Right atrium auricular region (tissue), 2 donors: ENCODE data around the gene VAMP8. TPM values are rescaled to one million over a fixed set of nuclear protein-coding genes. Genes with fewer than 3 reads are reported as not detected.

Experiments
- DNase-seq: peaks from one replicate; pipeline ENCODE4 v3.0.0-alpha.2; 2019; ENCODE audit warnings: low spot score
- H3K27ac ChIP-seq, 2 donors: fragments of 200-600 bp; sonication (generic); 1 replicate in 1 of 2; 2 replicates in 1 of 2; pipeline ENCODE4 v1.5.1; 2016 to 2019
- H3K27me3 ChIP-seq, 2 donors: fragments of 200-600 bp; sonication (generic); one replicate each; pipeline versions ENCODE4 v1.5.1 to v1.6.0; 2017 to 2019
- H3K36me3 ChIP-seq: fragments of 200-600 bp; sonication (generic); one replicate; pipeline ENCODE4 v1.5.1; 2016
- H3K4me1 ChIP-seq, 2 donors: fragments of 200-600 bp; sonication (generic); one replicate each; pipeline versions ENCODE4 v1.5.1 to v1.6.0; 2017 to 2019
- H3K4me3 ChIP-seq, 2 donors: fragments of 200-600 bp; sonication (generic); 1 replicate in 1 of 2; 2 replicates in 1 of 2; pipeline ENCODE4 v1.5.1; 2017 to 2019; ENCODE audit warnings: mild to moderate bottlenecking in 1 of 2, moderate library complexity in 1 of 2
- H3K9me3 ChIP-seq, 2 donors: fragments of 200-600 bp; sonication (generic); one replicate each; pipeline ENCODE4 v1.5.1; 2019
- CTCF ChIP-seq, 2 donors: fragments of 200-600 bp; sonication (generic); IDR thresholded peaks; one replicate each; pipeline ENCODE4 v1.5.1; 2019; ENCODE audit warnings: antibody characterized with exemption in 2 of 2
- total RNA-seq, 2 donors: library from RNA; depleted of rRNA; stranded (reverse); fragments of >200 nt; gene quantifications; one replicate each; pipeline ENCODE4 v1.1.0, GENCODE V29; 2016

Gene VAMP8
- total RNA-seq, 2 donors from 2014 or later, result 11.9 to 26.1 TPM

GRCh38 chr2:85604568-85605339 is 27.4 kb downstream of the VAMP8 start:
- TF ChIP-seq CTCF (IDR thresholded peaks at IDR 0.05), result no peak
- Histone ChIP-seq H3K9me3 (no peaks in the 10 kb centered on the region), H3K4me1 (peaks cover 0 to 77% of the 10 kb centered on the region in 2 donors), H3K36me3 (peaks cover 12% of the 10 kb centered on the region), H3K27ac (peak overlapping the region; percentile 88 to 90), H3K4me3 (no peak overlapping the region), H3K27me3 (no peaks in the 10 kb centered on the region)
- DNase-seq, result no peak

GRCh38 chr2:85605406-85606115 is 28.2 kb downstream of the VAMP8 start:
- no peak overlapping the region for H3K4me3 ChIP-seq
- peak overlapping the region; percentile 88 to 90 for H3K27ac ChIP-seq
- no peak for DNase-seq
- H3K9me3 ChIP-seq, result no peaks in the 10 kb centered on the region
- TF ChIP-seq CTCF (IDR thresholded peaks at IDR 0.05), result no peak
- peaks cover 12% of the 10 kb centered on the region for H3K36me3 ChIP-seq
- no peaks in the 10 kb centered on the region for H3K27me3 ChIP-seq
- H3K4me1 ChIP-seq, result peaks cover 0 to 86% of the 10 kb centered on the region in 2 donors

GRCh38 chr2:85606116-85606455 is 28.7 kb downstream of the VAMP8 start:
- Histone ChIP-seq H3K4me3 (no peak overlapping the region), H3K9me3 (no peaks in the 10 kb centered on the region), H3K4me1 (peaks cover 0 to 86% of the 10 kb centered on the region in 2 donors), H3K36me3 (peaks cover 12% of the 10 kb centered on the region), H3K27ac (peak overlapping the region; percentile 88 to 90), H3K27me3 (no peaks in the 10 kb centered on the region)
- DNase-seq, result no peak
- no peak for TF ChIP-seq CTCF (IDR thresholded peaks at IDR 0.05)

- Histone ChIP-seq H3K36me3 (peaks cover 12% of the 10 kb centered on the region), H3K4me3 (no peak overlapping the region), H3K4me1 (peaks cover 0 to 86% of the 10 kb centered on the region in 2 donors)
These were observed 30.2 kb downstream of the VAMP8 start for GRCh38 chr2:85607268-85608215.

More at GRCh38 chr2:85607268-85608215, 30.2 kb downstream of the VAMP8 start:
- Histone ChIP-seq H3K9me3 (no peaks in the 10 kb centered on the region), H3K27ac (peak overlapping the region; percentile 50 to 90), H3K27me3 (no peaks in the 10 kb centered on the region)
- no peak for DNase-seq
- TF ChIP-seq CTCF (IDR thresholded peaks at IDR 0.05), result no peak
